Spleen (tissue), 7 donors: Measurements from ENCODE around the gene CAPN9.

Experiments
- POLR2A ChIP-seq, 3 donors: fragments of 450-650 bp; IDR thresholded peaks; one replicate each; pipeline ENCODE4 v1.5.1; 2017; ENCODE audit warnings: antibody characterized with exemption in 3 of 3, mild to moderate bottlenecking in 1 of 3
- TF ChIP-seq, protein P1 (sequence below), 11 experiments: fragments of 200-600 bp in 7 of 11; fragments of 450-650 bp in 4 of 11; sonication (generic) in 4 of 11; IDR thresholded peaks in 8 of 11; conservative IDR thresholded peaks in 3 of 11; 1 replicate in 7 of 11; 2 replicates in 4 of 11; pipeline versions ENCODE4 v1.4.0 to v1.8.0; 2016 to 2021; ENCODE audit warnings: antibody characterized with exemption in 11 of 11, inconsistent platforms in 4 of 11, mild to moderate bottlenecking in 1 of 11
- donor health status: DM: no; HTN: no; CAD: no; lungs with moderate emphysema.
- donor health status: DM: no; HTN: no; CAD: no.
- donor health status: DM: no; HTN: no; CAD: no.

- TF ChIP-seq, protein P1, sequence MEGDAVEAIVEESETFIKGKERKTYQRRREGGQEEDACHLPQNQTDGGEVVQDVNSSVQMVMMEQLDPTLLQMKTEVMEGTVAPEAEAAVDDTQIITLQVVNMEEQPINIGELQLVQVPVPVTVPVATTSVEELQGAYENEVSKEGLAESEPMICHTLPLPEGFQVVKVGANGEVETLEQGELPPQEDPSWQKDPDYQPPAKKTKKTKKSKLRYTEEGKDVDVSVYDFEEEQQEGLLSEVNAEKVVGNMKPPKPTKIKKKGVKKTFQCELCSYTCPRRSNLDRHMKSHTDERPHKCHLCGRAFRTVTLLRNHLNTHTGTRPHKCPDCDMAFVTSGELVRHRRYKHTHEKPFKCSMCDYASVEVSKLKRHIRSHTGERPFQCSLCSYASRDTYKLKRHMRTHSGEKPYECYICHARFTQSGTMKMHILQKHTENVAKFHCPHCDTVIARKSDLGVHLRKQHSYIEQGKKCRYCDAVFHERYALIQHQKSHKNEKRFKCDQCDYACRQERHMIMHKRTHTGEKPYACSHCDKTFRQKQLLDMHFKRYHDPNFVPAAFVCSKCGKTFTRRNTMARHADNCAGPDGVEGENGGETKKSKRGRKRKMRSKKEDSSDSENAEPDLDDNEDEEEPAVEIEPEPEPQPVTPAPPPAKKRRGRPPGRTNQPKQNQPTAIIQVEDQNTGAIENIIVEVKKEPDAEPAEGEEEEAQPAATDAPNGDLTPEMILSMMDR (IDR thresholded peaks at IDR 0.05 in 8 of 11, conservative IDR thresholded peaks at IDR 0.05 in 3 of 11) = no peak
- no peak for TF ChIP-seq POLR2A (IDR thresholded peaks at IDR 0.05)
Observed at GRCh38 chr1:230699716-230700115, 47.5 kb upstream of the CAPN9 start.
